ENCODE data around the gene WAC.

WAC gene

GRCh38 chr10:28548781-28549498, 16.0 kb downstream of the WAC start:
- Histone ChIP-seq H3K4me2 (ENCODE audit: low read length) (no peak overlapping the region), H3K4me1 (no peaks in the 10 kb centered on the region), H3K27ac (no peak overlapping the region), H3K4me3 (ENCODE audit: low read depth, low read length) (no peak overlapping the region), H3K9me3 (ENCODE audit: control insufficient read depth, low read length) (no peaks in the 10 kb centered on the region), H2AFZ (no peak overlapping the region), H3K79me2 (peaks cover 57% of the 10 kb centered on the region), H3K36me3 (ENCODE audit: control insufficient read depth, insufficient read depth, low read length) (no peaks in the 10 kb centered on the region), H3K9ac (no peak overlapping the region), H3K27me3 (ENCODE audit: control insufficient read depth, insufficient read depth, low read length) (no peaks in the 10 kb centered on the region)
- TF ChIP-seq, protein P1, sequence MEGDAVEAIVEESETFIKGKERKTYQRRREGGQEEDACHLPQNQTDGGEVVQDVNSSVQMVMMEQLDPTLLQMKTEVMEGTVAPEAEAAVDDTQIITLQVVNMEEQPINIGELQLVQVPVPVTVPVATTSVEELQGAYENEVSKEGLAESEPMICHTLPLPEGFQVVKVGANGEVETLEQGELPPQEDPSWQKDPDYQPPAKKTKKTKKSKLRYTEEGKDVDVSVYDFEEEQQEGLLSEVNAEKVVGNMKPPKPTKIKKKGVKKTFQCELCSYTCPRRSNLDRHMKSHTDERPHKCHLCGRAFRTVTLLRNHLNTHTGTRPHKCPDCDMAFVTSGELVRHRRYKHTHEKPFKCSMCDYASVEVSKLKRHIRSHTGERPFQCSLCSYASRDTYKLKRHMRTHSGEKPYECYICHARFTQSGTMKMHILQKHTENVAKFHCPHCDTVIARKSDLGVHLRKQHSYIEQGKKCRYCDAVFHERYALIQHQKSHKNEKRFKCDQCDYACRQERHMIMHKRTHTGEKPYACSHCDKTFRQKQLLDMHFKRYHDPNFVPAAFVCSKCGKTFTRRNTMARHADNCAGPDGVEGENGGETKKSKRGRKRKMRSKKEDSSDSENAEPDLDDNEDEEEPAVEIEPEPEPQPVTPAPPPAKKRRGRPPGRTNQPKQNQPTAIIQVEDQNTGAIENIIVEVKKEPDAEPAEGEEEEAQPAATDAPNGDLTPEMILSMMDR (IDR thresholded peaks at IDR 0.05) = no peak

DNA sequence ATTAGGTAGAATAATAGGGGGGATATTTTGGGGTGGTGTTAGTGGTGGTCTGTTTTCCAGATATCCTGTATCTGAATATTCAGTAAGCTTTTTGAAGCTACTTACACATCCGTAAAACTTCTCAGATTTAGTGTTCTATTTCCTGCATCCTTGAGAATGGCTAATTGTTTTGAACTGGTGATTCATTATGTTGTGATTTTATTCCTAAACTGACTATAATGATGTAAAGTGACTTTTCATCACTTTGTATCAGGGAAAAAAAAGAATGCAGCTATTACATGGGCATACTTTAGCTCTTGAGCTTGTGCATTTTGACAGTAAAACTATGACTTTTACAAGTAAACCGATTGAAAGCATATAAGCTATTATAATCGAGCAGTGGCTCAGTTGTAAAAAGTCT, 18.2 kb downstream of the WAC start:
- Histone ChIP-seq H3K4me1 (no peaks in the 10 kb centered on the region), H3K4me2 (ENCODE audit: low read length) (no peak overlapping the region), H3K36me3 (ENCODE audit: control insufficient read depth, insufficient read depth, low read length) (no peaks in the 10 kb centered on the region), H3K4me3 (ENCODE audit: low read depth, low read length) (no peak overlapping the region), H3K9me3 (ENCODE audit: control insufficient read depth, low read length) (no peaks in the 10 kb centered on the region), H3K27me3 (ENCODE audit: control insufficient read depth, insufficient read depth, low read length) (no peaks in the 10 kb centered on the region), H3K27ac (no peak overlapping the region), H2AFZ (no peak overlapping the region), H3K79me2 (peaks cover 50% of the 10 kb centered on the region), H3K9ac (no peak overlapping the region)
- TF ChIP-seq, protein P1 (IDR thresholded peaks at IDR 0.05) = no peak

DNA sequence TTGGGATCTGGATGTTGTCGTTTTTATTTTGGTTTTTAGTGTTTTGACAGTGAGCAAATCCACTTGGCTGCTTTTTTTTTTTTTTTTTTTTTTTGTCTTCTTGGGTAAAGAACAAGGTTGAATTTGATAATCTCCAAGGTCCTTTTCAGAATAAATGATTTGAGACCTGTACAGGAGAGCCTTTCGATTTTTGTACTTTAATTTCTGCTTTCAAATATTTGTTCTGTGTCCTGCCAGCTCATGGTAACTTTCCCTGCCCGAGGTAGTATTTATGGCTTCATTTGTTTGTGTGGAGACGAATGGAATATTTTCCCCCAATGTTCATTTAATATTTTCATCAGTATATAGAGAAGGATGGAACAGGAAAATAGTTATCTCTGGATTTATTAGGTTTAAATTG, 19.9 kb downstream of the WAC start:
- Histone ChIP-seq H3K27me3 (ENCODE audit: control insufficient read depth, insufficient read depth, low read length) (no peaks in the 10 kb centered on the region), H3K27ac (no peak overlapping the region), H3K36me3 (ENCODE audit: control insufficient read depth, insufficient read depth, low read length) (no peaks in the 10 kb centered on the region), H3K4me1 (no peaks in the 10 kb centered on the region), H3K79me2 (peaks cover 62% of the 10 kb centered on the region), H2AFZ (no peak overlapping the region), H3K9ac (no peak overlapping the region), H3K9me3 (ENCODE audit: control insufficient read depth, low read length) (no peaks in the 10 kb centered on the region), H3K4me3 (ENCODE audit: low read depth, low read length) (no peak overlapping the region), H3K4me2 (ENCODE audit: low read length) (no peak overlapping the region)
- TF ChIP-seq, protein P1 (IDR thresholded peaks at IDR 0.05) = no peak

- TF ChIP-seq, protein P1 (IDR thresholded peaks at IDR 0.05) = no peak
- Histone ChIP-seq H3K79me2 (peaks cover 56% of the 10 kb centered on the region), H3K36me3 (ENCODE audit: control insufficient read depth, insufficient read depth, low read length) (no peaks in the 10 kb centered on the region), H3K9ac (no peak overlapping the region), H3K27ac (no peak overlapping the region), H2AFZ (no peak overlapping the region), H3K4me3 (ENCODE audit: low read depth, low read length) (no peak overlapping the region), H3K9me3 (ENCODE audit: control insufficient read depth, low read length) (no peaks in the 10 kb centered on the region), H3K27me3 (ENCODE audit: control insufficient read depth, insufficient read depth, low read length) (no peaks in the 10 kb centered on the region), H3K4me1 (no peaks in the 10 kb centered on the region), H3K4me2 (ENCODE audit: low read length) (no peak overlapping the region)
Measured at GRCh38 chr10:28554009-28554408, 21.1 kb downstream of the WAC start.

DNA sequence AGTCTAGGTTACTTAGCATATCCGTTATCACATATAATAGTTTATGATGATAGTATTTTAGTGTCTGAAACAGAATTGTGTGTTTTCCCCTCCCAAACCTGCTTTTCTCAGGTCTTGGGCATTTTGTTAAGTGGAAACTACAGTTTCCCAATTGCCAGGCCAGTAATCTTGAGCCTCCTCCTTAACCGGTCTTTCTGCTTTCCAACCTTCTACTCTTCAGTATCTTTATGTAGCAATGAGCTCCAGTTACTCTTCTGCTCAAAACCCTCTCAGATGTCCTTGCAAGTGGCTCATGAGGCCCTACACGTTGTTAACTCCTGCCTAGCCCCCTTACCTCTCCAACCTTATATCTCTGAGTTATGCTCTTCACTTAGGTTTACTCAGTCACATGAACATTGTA, 22.0 kb downstream of the WAC start:
- Histone ChIP-seq H2AFZ (no peak overlapping the region), H3K27ac (no peak overlapping the region), H3K4me3 (ENCODE audit: low read depth, low read length) (no peak overlapping the region), H3K4me1 (peaks cover 5% of the 10 kb centered on the region), H3K9ac (no peak overlapping the region), H3K27me3 (ENCODE audit: control insufficient read depth, insufficient read depth, low read length) (no peaks in the 10 kb centered on the region), H3K9me3 (ENCODE audit: control insufficient read depth, low read length) (no peaks in the 10 kb centered on the region), H3K36me3 (ENCODE audit: control insufficient read depth, insufficient read depth, low read length) (no peaks in the 10 kb centered on the region), H3K79me2 (peaks cover 50% of the 10 kb centered on the region), H3K4me2 (ENCODE audit: low read length) (no peak overlapping the region)
- TF ChIP-seq, protein P1 (IDR thresholded peaks at IDR 0.05) = no peak

All from parathyroid adenoma (tissue), 2 donors.